Measurements from ENCODE around the gene LAMP5. TPM values are rescaled to one million over a fixed set of nuclear protein-coding genes. Genes with fewer than 3 reads are reported as not detected.

LAMP5 gene
- total and polyA plus RNA-seq, 12 donors = 0.35 to 6.6 (median 1.4) TPM

DNA sequence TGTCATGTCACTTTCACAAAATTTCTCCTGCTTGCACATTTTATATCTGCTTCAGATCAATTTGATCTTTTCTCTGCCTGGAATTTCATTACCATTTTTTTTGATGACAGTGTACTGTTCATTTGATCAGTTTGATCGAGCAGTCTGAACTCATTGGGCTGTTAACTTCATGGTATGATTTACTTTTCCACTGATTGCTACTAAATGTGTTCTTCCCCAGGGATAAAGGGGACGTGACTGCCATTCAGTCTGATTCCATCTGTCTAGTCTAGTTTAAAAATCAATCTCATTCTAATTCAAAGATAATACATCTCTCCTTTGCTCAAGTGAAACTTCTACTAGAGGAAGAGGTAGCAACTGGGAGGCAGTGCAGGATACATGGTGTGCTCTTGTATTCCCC, 21.1 kb downstream of the LAMP5 start:
- no peak for TF ChIP-seq POLR2A (IDR thresholded peaks at IDR 0.05)
- TF ChIP-seq, protein P1, sequence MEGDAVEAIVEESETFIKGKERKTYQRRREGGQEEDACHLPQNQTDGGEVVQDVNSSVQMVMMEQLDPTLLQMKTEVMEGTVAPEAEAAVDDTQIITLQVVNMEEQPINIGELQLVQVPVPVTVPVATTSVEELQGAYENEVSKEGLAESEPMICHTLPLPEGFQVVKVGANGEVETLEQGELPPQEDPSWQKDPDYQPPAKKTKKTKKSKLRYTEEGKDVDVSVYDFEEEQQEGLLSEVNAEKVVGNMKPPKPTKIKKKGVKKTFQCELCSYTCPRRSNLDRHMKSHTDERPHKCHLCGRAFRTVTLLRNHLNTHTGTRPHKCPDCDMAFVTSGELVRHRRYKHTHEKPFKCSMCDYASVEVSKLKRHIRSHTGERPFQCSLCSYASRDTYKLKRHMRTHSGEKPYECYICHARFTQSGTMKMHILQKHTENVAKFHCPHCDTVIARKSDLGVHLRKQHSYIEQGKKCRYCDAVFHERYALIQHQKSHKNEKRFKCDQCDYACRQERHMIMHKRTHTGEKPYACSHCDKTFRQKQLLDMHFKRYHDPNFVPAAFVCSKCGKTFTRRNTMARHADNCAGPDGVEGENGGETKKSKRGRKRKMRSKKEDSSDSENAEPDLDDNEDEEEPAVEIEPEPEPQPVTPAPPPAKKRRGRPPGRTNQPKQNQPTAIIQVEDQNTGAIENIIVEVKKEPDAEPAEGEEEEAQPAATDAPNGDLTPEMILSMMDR (IDR thresholded peaks at IDR 0.05) = no peak
- no peak for DNase-seq
- H3K36me3 ChIP-seq (replicated peaks in 1 of 2) = no peaks in the 10 kb centered on the region
- H3K4me1 ChIP-seq (replicated peaks in 1 of 2) = no peaks in the 10 kb centered on the region
- WGBS, 4 donors = 85 to 94% (median 90%) methylated on average over 2 of the region's 2 CpGs
- H3K9me3 ChIP-seq (replicated peaks in 1 of 3) = no peaks in the 10 kb centered on the region
- no peak overlapping the region for H3K4me3 ChIP-seq
- no peaks in the 10 kb centered on the region for H3K27me3 ChIP-seq
- no peak overlapping the region for H3K27ac ChIP-seq
- intact Hi-C loops (cut with DNase I) = no loop called here

- no peaks in the 10 kb centered on the region for H3K4me1 ChIP-seq (replicated peaks in 1 of 2)
- no peaks in the 10 kb centered on the region for H3K27me3 ChIP-seq
- no peak overlapping the region for H3K4me3 ChIP-seq
- intact Hi-C loops (cut with DNase I) = no loop called here
- WGBS, 4 donors = 41 to 45% (median 43%) methylated on average over 4 of the region's 4 CpGs
- no peak for TF ChIP-seq POLR2A (IDR thresholded peaks at IDR 0.05)
- TF ChIP-seq, protein P1 (IDR thresholded peaks at IDR 0.05) = no peak
- no peak overlapping the region for H3K27ac ChIP-seq
- H3K36me3 ChIP-seq (replicated peaks in 1 of 2) = no peaks in the 10 kb centered on the region
- H3K9me3 ChIP-seq (replicated peaks in 1 of 3) = no peaks in the 10 kb centered on the region
- DNase-seq = no peak
Measured at GRCh38 chr20:9543214-9543613, 28.8 kb downstream of the LAMP5 start.

DNA sequence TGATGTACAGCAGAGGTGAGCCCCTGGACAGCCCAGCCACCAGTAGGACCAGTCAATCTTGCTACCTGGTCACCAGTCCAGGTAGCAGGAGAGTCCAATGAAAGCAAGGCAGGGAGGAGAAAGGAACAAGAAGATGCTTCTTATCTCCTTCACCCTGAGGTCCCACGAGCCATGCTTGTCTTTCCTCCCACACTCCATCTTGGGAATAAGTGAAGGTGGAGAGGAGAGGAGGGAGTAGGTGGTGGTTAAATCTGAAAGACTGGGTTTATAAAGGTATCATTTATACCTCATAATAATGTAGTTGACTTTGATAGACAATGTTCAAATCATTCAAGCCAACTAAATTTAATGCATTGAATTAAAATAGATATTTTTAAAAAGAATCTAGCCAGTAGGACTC, 35.9 kb downstream of the LAMP5 start:
- Histone ChIP-seq H3K4me3 (no peak overlapping the region), H3K9me3 (replicated peaks in 1 of 3) (no peaks in the 10 kb centered on the region), H3K27ac (no peak overlapping the region), H3K36me3 (replicated peaks in 1 of 2) (no peaks in the 10 kb centered on the region), H3K27me3 (no peaks in the 10 kb centered on the region), H3K4me1 (replicated peaks in 1 of 2) (no peaks in the 10 kb centered on the region)
- 78 to 98% (median 93%) methylated on average over 1 of the region's 1 CpG for WGBS, 4 donors
- TF ChIP-seq, protein P1 (IDR thresholded peaks at IDR 0.05) = no peak
- TF ChIP-seq POLR2A (IDR thresholded peaks at IDR 0.05) = no peak
- DNase-seq = no peak
- intact Hi-C loops (cut with DNase I) = no loop called here

DNA sequence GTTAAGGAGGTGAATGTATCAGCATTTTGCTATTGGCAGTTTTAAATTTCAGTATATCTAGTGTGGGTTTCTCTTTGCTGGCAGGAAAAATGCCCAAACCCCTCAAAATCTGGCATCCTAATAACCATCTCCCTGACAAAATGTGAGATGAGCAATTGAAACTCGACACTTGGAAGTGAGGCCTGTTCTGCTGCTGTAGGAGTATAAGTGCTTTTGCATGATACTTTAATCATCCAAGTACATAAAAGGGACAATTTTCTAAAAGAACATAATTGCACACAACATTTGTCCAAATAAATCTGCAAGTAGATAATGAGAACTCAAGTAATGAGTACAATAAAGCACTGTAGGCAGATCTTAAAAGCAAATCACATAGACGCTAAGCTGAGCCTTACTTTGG, 36.5 kb downstream of the LAMP5 start:
- DNase-seq = no peak
- TF ChIP-seq POLR2A (IDR thresholded peaks at IDR 0.05) = no peak
- TF ChIP-seq, protein P1 (IDR thresholded peaks at IDR 0.05) = no peak
- no peaks in the 10 kb centered on the region for H3K9me3 ChIP-seq (replicated peaks in 1 of 3)
- H3K27me3 ChIP-seq = no peaks in the 10 kb centered on the region
- 89 to 97% (median 91%) methylated on average over 2 of the region's 2 CpGs for WGBS, 4 donors
- intact Hi-C loops (cut with DNase I) = no loop called here
- no peaks in the 10 kb centered on the region for H3K36me3 ChIP-seq (replicated peaks in 1 of 2)
- no peaks in the 10 kb centered on the region for H3K4me1 ChIP-seq (replicated peaks in 1 of 2)
- no peak overlapping the region for H3K4me3 ChIP-seq
- no peak overlapping the region for H3K27ac ChIP-seq
